ENCODE data around the gene ANXA6.

- TF ChIP-seq, protein P1, sequence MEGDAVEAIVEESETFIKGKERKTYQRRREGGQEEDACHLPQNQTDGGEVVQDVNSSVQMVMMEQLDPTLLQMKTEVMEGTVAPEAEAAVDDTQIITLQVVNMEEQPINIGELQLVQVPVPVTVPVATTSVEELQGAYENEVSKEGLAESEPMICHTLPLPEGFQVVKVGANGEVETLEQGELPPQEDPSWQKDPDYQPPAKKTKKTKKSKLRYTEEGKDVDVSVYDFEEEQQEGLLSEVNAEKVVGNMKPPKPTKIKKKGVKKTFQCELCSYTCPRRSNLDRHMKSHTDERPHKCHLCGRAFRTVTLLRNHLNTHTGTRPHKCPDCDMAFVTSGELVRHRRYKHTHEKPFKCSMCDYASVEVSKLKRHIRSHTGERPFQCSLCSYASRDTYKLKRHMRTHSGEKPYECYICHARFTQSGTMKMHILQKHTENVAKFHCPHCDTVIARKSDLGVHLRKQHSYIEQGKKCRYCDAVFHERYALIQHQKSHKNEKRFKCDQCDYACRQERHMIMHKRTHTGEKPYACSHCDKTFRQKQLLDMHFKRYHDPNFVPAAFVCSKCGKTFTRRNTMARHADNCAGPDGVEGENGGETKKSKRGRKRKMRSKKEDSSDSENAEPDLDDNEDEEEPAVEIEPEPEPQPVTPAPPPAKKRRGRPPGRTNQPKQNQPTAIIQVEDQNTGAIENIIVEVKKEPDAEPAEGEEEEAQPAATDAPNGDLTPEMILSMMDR (IDR thresholded peaks at IDR 0.05; ENCODE audit: insufficient read depth, low read depth, low read length): no peak
- TF ChIP-seq EZH2 (IDR thresholded peaks at IDR 0.05; ENCODE audit: insufficient read depth, low read length): no peak
These were observed 17.9 kb downstream of the ANXA6 start for GRCh38 chr5:151139646-151140045.
